HG03175 (cell line): Measurements from ENCODE around the gene LAG3.

Source experiments
- ATAC-seq: cut with Tn5 transposase; IDR thresholded peaks from one replicate; pipeline ENCODE4 v1.9.1; 2021; ENCODE audit warnings: mild to moderate bottlenecking, moderate library complexity; ENCODE audit not compliant: unreplicated experiment

Gene LAG3

GRCh38 chr12:6787309-6787708, 15.0 kb downstream of the LAG3 start:
- no peak for ATAC-seq

GRCh38 chr12:6788972-6789924, 16.9 kb downstream of the LAG3 start, which contains the start of gene CD4:
TSS of gene CD4 (plus strand) at chr12:6789528. CDS start at chr12:6800139, 10,611 bp downstream.
- no peak for ATAC-seq

GRCh38 chr12:6790496-6791150, 18.3 kb downstream of the LAG3 start:
- ATAC-seq: no peak

- no peak for ATAC-seq
These were observed 19.7 kb downstream of the LAG3 start for GRCh38 chr12:6791931-6792520.

GRCh38 chr12:6792522-6793201, 20.3 kb downstream of the LAG3 start:
- ATAC-seq: no peak

GRCh38 chr12:6795088-6795487, 22.8 kb downstream of the LAG3 start:
- no peak for ATAC-seq

- no peak for ATAC-seq
These were observed 24.3 kb downstream of the LAG3 start for GRCh38 chr12:6796576-6796975.

- no peak for ATAC-seq
These were observed 26.8 kb downstream of the LAG3 start for GRCh38 chr12:6799147-6799546.

GRCh38 chr12:6807170-6807569, 34.9 kb downstream of the LAG3 start:
- ATAC-seq: no peak

- no peak for ATAC-seq
These were observed 36.7 kb downstream of the LAG3 start for GRCh38 chr12:6809056-6809455.

GRCh38 chr12:6810758-6811157, 38.4 kb downstream of the LAG3 start:
- no peak for ATAC-seq

GRCh38 chr12:6813363-6813762, 41.0 kb downstream of the LAG3 start:
- ATAC-seq: no peak

GRCh38 chr12:6816598-6816997, 44.3 kb downstream of the LAG3 start:
- no peak for ATAC-seq

GRCh38 chr12:6817098-6817497, 44.8 kb downstream of the LAG3 start:
- ATAC-seq: no peak

- ATAC-seq: no peak
These were observed 45.4 kb downstream of the LAG3 start for GRCh38 chr12:6817662-6818157.

GRCh38 chr12:6818222-6818621, 45.9 kb downstream of the LAG3 start:
- ATAC-seq: no peak

- no peak for ATAC-seq
These were observed 46.3 kb downstream of the LAG3 start for GRCh38 chr12:6818645-6819044.

GRCh38 chr12:6819106-6820030, 47.0 kb downstream of the LAG3 start:
- no peak for ATAC-seq

- no peak for ATAC-seq
These were observed 47.8 kb downstream of the LAG3 start for GRCh38 chr12:6820166-6820565.
